Body of pancreas (tissue), 4 donors: ENCODE measurements around the gene THSD4. TPM values are rescaled to one million over a fixed set of nuclear protein-coding genes. Genes with fewer than 3 reads are reported as not detected.

Source experiments
- ATAC-seq: fragments of 150-250 bp; one replicate; pipeline ENCODE4 v1.9.1; 2016
- DNase-seq, 4 donors: peaks; one replicate each; pipeline ENCODE4 v3.0.0-alpha.2; 2019
- H3K27ac ChIP-seq, 4 donors: fragments of 200-600 bp; sonication (generic); 1 replicate in 3 of 4; 2 replicates in 1 of 4; pipeline versions ENCODE4 v1.5.1 to v1.6.1; 2016 to 2019; ENCODE audit warnings: mild to moderate bottlenecking in 1 of 4, mixed read lengths in 1 of 4, moderate library complexity in 1 of 4
- H3K27me3 ChIP-seq, 2 donors: fragments of 200-600 bp; sonication (generic); one replicate each; pipeline ENCODE4 v1.6.0; 2016; ENCODE audit warnings: mild to moderate bottlenecking in 1 of 2
- H3K36me3 ChIP-seq, 2 donors: fragments of 200-600 bp; sonication (generic); replicated peaks in 1 of 2; 2 replicates each; pipeline ENCODE4 v1.5.1; 2016; ENCODE audit warnings: low read depth in 2 of 2; ENCODE audit not compliant: insufficient read depth in 1 of 2
- H3K4me1 ChIP-seq: fragments of 200-600 bp; sonication (generic); one replicate; pipeline ENCODE4 v1.6.0; 2016
- H3K4me3 ChIP-seq, 2 donors: fragments of 200-600 bp; sonication (generic); 1 replicate in 1 of 2; 2 replicates in 1 of 2; pipeline ENCODE4 v1.5.1; 2016 to 2019
- H3K9me3 ChIP-seq, 3 donors: fragments of 200-600 bp; sonication (generic); 1 replicate in 2 of 3; 2 replicates in 1 of 3; pipeline ENCODE4 v1.5.1; 2016
- POLR2A ChIP-seq, 3 donors: fragments of 450-650 bp; IDR thresholded peaks; one replicate each; pipeline ENCODE4 v1.6.1; 2016; ENCODE audit warnings: antibody characterized with exemption in 3 of 3, mild to moderate bottlenecking in 2 of 3
- WGBS, 2 donors: methylation state at CpG; one replicate each; pipeline ENCODE4 v1.1.5; 2017; 5-methylcytosine and 5-hydroxymethylcytosine counted together
- intact Hi-C: fragments of 100-400 bp; cut with DNase I; formaldehyde crosslinking; loops from one replicate; pipeline ENCODE4 v1.15.1; 2023
- total RNA-seq, 2 donors: library from RNA; depleted of rRNA; stranded (reverse); fragments of >200 nt; gene quantifications; one replicate each; pipeline ENCODE4 v1.1.0, GENCODE V29; 2016
- TF ChIP-seq, protein P1 (sequence below), 7 experiments: fragments of 450-650 bp in 4 of 7; fragments of 200-600 bp in 3 of 7; sonication (generic) in 3 of 7; IDR thresholded peaks; one replicate each; pipeline ENCODE4 v1.5.1; 2016 to 2019; ENCODE audit warnings: antibody characterized with exemption in 7 of 7

Gene THSD4
- total RNA-seq, 2 donors from 2014 or later, result 12.9 to 16.1 TPM

DNA sequence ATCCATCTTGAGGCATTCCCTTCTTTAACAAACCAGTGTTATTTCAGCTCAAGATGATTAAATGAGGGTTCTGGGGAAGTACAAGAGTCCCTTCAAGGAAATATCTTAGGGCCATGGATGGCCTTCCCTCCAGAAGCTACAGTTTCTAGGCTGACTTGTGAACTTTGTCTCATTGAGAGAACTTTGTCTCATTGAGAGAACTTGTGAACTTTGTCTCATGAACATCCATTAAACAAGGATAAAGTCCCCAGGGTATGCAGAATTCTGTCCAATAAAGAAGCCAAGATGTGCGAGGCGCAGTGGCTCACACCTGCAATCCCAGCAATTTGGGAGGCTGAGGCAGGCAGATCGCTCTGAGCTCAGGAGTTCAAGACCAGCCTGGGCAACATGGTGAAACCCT is 341.5 kb downstream of the THSD4 start:
- Histone ChIP-seq H3K36me3 (no peaks in the 10 kb centered on the region), H3K4me1 (no peaks in the 10 kb centered on the region), H3K27ac (no peak overlapping the region), H3K9me3 (no peaks in the 10 kb centered on the region), H3K4me3 (no peak overlapping the region), H3K27me3 (no peaks in the 10 kb centered on the region)
- intact Hi-C loops, result no loop called here
- DNase-seq, result no peak
- TF ChIP-seq POLR2A (IDR thresholded peaks at IDR 0.05), result no peak
- TF ChIP-seq, protein P1, sequence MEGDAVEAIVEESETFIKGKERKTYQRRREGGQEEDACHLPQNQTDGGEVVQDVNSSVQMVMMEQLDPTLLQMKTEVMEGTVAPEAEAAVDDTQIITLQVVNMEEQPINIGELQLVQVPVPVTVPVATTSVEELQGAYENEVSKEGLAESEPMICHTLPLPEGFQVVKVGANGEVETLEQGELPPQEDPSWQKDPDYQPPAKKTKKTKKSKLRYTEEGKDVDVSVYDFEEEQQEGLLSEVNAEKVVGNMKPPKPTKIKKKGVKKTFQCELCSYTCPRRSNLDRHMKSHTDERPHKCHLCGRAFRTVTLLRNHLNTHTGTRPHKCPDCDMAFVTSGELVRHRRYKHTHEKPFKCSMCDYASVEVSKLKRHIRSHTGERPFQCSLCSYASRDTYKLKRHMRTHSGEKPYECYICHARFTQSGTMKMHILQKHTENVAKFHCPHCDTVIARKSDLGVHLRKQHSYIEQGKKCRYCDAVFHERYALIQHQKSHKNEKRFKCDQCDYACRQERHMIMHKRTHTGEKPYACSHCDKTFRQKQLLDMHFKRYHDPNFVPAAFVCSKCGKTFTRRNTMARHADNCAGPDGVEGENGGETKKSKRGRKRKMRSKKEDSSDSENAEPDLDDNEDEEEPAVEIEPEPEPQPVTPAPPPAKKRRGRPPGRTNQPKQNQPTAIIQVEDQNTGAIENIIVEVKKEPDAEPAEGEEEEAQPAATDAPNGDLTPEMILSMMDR (IDR thresholded peaks at IDR 0.05), result no peak
- no peak for ATAC-seq
- WGBS, 2 donors, result 81 to 89% methylated on average over 3 of the region's 3 CpGs

DNA sequence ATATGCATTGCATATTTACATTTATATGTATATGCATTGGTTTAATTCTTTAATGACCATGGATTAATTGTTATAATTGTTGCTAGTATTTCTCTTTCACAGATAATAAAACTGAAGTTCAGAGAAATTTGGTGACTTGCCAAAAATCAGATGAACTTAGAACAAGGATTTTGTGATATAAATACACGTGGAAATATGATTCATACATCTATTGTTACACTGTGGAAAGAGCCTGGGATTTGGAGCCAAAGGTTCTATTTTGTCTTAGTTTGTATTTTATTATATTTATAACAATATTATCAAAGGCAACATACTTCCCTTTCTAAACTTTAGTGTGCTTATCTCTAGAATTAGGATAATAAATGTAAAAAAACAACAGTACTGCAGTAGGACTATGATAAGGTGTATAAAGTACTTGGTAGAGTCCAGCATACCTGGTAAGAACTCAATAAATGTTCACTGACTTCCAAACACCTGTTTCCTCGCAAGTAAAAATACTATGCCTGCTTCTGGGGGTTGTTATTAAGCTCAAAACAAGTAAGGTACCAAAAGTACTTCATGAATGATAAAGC is 342.9 kb downstream of the THSD4 start:
- Histone ChIP-seq H3K27ac (no peak overlapping the region), H3K27me3 (no peaks in the 10 kb centered on the region), H3K4me1 (no peaks in the 10 kb centered on the region), H3K4me3 (no peak overlapping the region), H3K36me3 (no peaks in the 10 kb centered on the region), H3K9me3 (no peaks in the 10 kb centered on the region)
- intact Hi-C loops, result no loop called here
- 49 to 52% methylated on average over 2 of the region's 2 CpGs for WGBS, 2 donors
- ATAC-seq, result no peak
- no peak for TF ChIP-seq POLR2A (IDR thresholded peaks at IDR 0.05)
- TF ChIP-seq, protein P1 (IDR thresholded peaks at IDR 0.05), result no peak
- DNase-seq, result no peak

DNA sequence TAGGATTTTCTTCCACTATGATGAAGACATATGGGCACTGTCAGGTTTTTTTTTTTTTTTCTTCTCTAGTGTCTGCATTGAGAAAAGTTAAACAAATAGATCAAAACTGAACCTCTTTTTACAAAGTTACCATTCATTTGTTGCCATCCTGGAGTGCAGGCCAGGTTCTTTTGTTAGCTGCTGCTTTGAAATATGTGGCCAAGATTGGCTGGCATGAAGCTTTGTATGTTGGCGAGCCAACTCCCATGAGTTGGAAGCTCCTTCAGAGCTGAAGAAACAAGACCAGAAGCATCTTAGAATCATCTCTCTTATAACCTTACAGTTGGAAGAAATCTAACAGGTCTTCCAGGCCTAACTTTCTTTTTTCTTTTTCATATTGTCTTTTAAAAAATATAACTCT is 346.5 kb downstream of the THSD4 start:
- Histone ChIP-seq H3K36me3 (no peaks in the 10 kb centered on the region), H3K9me3 (no peaks in the 10 kb centered on the region), H3K27ac (no peak overlapping the region), H3K4me3 (no peak overlapping the region), H3K4me1 (no peaks in the 10 kb centered on the region), H3K27me3 (no peaks in the 10 kb centered on the region)
- intact Hi-C loops, result no loop called here
- 88 to 93% methylated on average over 1 of the region's 1 CpG for WGBS, 2 donors
- ATAC-seq (no peak), DNase-seq (no peak)
- TF ChIP-seq POLR2A (IDR thresholded peaks at IDR 0.05), result no peak
- TF ChIP-seq, protein P1 (IDR thresholded peaks at IDR 0.05), result no peak

DNA sequence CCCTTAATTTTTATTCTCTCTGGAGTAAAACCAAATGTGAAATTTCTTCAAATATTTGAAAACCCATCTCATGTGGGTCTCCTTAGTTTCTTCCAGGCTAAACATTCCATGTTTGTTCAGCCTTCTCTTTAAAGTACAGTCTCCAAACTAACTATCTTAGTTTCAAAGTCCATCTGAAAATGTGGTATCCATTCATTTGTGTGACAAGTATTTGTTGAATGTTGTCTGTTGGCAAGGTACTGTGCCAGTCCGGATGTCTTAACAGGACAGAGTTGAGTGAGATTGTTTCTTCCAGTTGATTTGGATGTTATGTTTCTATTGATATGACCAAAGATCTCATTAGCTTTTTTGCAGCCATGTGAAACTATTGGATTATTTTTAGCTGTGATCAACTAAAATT is 347.4 kb downstream of the THSD4 start:
- Histone ChIP-seq H3K4me1 (no peaks in the 10 kb centered on the region), H3K4me3 (no peak overlapping the region), H3K36me3 (no peaks in the 10 kb centered on the region), H3K9me3 (no peaks in the 10 kb centered on the region), H3K27ac (no peak overlapping the region), H3K27me3 (no peaks in the 10 kb centered on the region)
- intact Hi-C loops, result no loop called here
- ATAC-seq, result no peak
- 25 to 62% methylated on average over 1 of the region's 1 CpG for WGBS, 2 donors
- DNase-seq, result no peak
- TF ChIP-seq POLR2A (IDR thresholded peaks at IDR 0.05), result no peak
- TF ChIP-seq, protein P1 (IDR thresholded peaks at IDR 0.05), result no peak

DNA sequence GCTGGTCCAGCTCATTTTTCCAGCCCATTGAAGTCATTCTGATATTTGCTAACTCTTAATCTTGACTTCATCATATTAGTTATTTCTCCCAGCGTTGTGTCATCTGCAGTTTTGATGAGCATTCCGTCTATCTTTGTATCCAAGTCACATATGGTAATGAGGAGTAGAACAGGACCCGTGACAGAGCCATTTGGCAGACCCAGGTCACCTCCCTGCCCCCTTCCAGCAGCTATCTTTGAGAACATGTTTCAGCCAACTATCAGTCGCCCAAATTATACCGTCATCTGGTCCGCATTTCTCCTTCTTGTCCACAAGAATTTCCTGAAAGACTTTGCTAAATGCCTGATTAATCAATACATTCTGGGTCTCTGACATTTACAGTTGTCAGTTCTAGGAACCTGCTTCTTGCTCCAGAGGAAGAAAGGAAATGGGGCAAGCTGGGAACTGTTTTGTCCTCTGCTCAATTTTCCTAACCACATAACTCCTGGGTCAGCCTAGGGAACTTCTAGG is 347.9 kb downstream of the THSD4 start:
- Histone ChIP-seq H3K9me3 (no peaks in the 10 kb centered on the region), H3K27ac (no peak overlapping the region), H3K36me3 (no peaks in the 10 kb centered on the region), H3K27me3 (no peaks in the 10 kb centered on the region), H3K4me1 (no peaks in the 10 kb centered on the region), H3K4me3 (no peak overlapping the region)
- intact Hi-C loops, result no loop called here
- DNase-seq (no peak), ATAC-seq (no peak)
- TF ChIP-seq, protein P1 (IDR thresholded peaks at IDR 0.05), result no peak
- TF ChIP-seq POLR2A (IDR thresholded peaks at IDR 0.05), result no peak
- WGBS, 2 donors, result 65 to 89% methylated on average over 6 of the region's 6 CpGs
